ENCODE results near the gene MORN1. TPM values are rescaled to one million over a fixed set of nuclear protein-coding genes. Genes with fewer than 3 reads are reported as not detected.

MORN1 gene
- total and polyA plus RNA-seq, 2 of the 4 experiments (the other 2 are of a cell fraction): 3.0 to 4.2 TPM

DNA sequence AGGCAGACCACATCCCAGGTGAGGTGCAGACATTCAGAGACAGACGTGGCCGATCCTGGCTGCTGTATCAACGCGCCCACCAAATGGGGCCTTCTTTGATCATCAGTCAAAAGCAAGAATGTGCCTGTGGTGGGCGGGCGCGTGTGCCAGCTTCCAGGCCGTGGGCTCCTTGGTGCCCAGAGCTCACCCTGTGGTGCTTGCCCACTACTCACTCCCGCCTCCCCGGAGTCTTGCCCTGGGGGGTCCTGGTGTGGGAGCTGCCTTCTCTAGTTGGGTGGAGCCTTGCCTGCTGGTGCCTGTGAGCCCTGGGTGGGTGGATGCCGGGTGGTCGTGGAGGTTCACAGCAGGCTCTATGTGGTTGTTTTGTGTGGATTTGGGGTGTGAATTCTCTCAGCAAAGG lies 92.7 kb downstream of the MORN1 start:
- H4K5ac ChIP-seq (ENCODE audit: low read depth, low read length): no peak overlapping the region
- H2BK20ac ChIP-seq (ENCODE audit: low read depth, low read length): no peak overlapping the region
- no peak for ATAC-seq (ENCODE audit: low read depth)
- 0 out of 2 replicates have a peak overlapping the region, but pooled peaks have one; percentile 32 for H2AK5ac ChIP-seq (ENCODE audit: low read depth, low read length)
- no peak overlapping the region; the same call in 1 of the 2 replicates for H3K18ac ChIP-seq (ENCODE audit: low read depth, low read length)
- H2AFZ ChIP-seq (replicated peaks; ENCODE audit: low read length, poor library complexity): no peak overlapping the region
- H2BK5ac ChIP-seq (ENCODE audit: low read depth, low read length, poor library complexity, severe bottlenecking): peak overlapping the region; percentile 34
- no peak for TF ChIP-seq RAD21 (IDR thresholded peaks at IDR 0.05; ENCODE audit: low read length)
- no peak for TF ChIP-seq MXI1 (IDR thresholded peaks at IDR 0.05; ENCODE audit: borderline replicate concordance, low read depth, low read length)
- H3K27ac ChIP-seq (ENCODE audit: insufficient read depth, low read length): peak overlapping the region; percentile 19; the same call in 1 of the 2 replicates
- H3K14ac ChIP-seq (replicated peaks; ENCODE audit: low read depth, low read length): no peak overlapping the region; the same call in 1 of the 2 replicates
- H2BK15ac ChIP-seq (ENCODE audit: low read depth, low read length): no peak overlapping the region
- no peak overlapping the region for H3K56ac ChIP-seq (ENCODE audit: extremely low read depth, insufficient read depth, low read length)
- H2AK9ac ChIP-seq (replicated peaks; ENCODE audit: low read depth, low read length, poor library complexity): peak overlapping the region; percentile 66
- H3K4ac ChIP-seq (ENCODE audit: low read depth, low read length): peak overlapping the region; percentile 30
- peaks cover 13% of the 10 kb centered on the region; the same call in 1 of the 2 replicates for H3K36me3 ChIP-seq (ENCODE audit: control insufficient read depth, insufficient read depth, low read length)
- H4K91ac ChIP-seq (ENCODE audit: insufficient read depth, low read depth, low read length): 0 out of 2 replicates have a peak overlapping the region, but pooled peaks have one; percentile 4
- dilution Hi-C loops (cut with HindIII; ENCODE audit: low sequenced_read_pairs, unreplicated experiment) (no loop called here), in situ Hi-C loops (cut with MboI; ENCODE audit: low sequenced_read_pairs) (loop anchor here (5.0 kb wide), 1 partner anchor 61 kb away; no protein-coding TSS in a partner anchor), intact Hi-C loops (cut with micrococcal nuclease) (no loop called here)
- H3K27me3 ChIP-seq (ENCODE audit: control insufficient read depth, insufficient read depth, low read length): no peaks in the 10 kb centered on the region
- BruUV-seq (replicated peaks): no TSS peak
- H3K9me1 ChIP-seq (ENCODE audit: insufficient read depth, low read length): peaks cover 36% of the 10 kb centered on the region
- 0 out of 4 replicates have a peak overlapping the region, but pooled peaks of 1 of the 2 experiments have one; percentile 2 for H4K8ac ChIP-seq (ENCODE audit: low read depth in 2 of 2, low read length in 2 of 2)
- no peak overlapping the region; the same call in 1 of the 2 replicates for H3K4me2 ChIP-seq (ENCODE audit: low read depth, low read length)
- H3K79me1 ChIP-seq (ENCODE audit: low read depth in 1 of 2, low read length in 2 of 2): peaks cover 5 to 94% of the 10 kb centered on the region in 2 experiments
- H2BK120ac ChIP-seq (ENCODE audit: low read depth, low read length): no peak overlapping the region
- H3K9ac ChIP-seq (ENCODE audit: low read depth, low read length): no peak overlapping the region
- H3K9me3 ChIP-seq (ENCODE audit: control insufficient read depth, insufficient read depth, low read length): no peaks in the 10 kb centered on the region
- CTCF ChIA-PET: interaction anchor here (0.6 kb wide), 1 partner anchor 107 kb away, joined by 4 read pairs; no protein-coding TSS in a partner anchor
- H3K4me3 ChIP-seq (ENCODE audit: insufficient read depth, low read depth, low read length): no peak overlapping the region
- POLR2A ChIA-PET (ENCODE audit: unreplicated experiment): no interaction called here
- WGBS, 2 experiments (ENCODE audit: extremely low coverage in 2 of 2, insufficient read length in 1 of 2): 71% methylated on average over 9 of the region's 12 CpGs; no CpG with 5 or more reads in 1 of the 2 experiments
- peaks cover 93% of the 10 kb centered on the region for H4K20me1 ChIP-seq (ENCODE audit: insufficient read depth, low read length)
- DNase-seq: no peak
- peak overlapping the region; percentile 41 for H3K23ac ChIP-seq (ENCODE audit: low read depth, low read length)
- peaks cover 39% of the 10 kb centered on the region for H3K4me1 ChIP-seq (ENCODE audit: control insufficient read depth, insufficient read depth, low read length)

All from IMR-90 (cell line).